Suppressor macrophage treated with lipopolysaccharide for 4 hours (primary cell): ENCODE measurements around the gene NQO1.
A peak's percentile ranks its signal among the peaks of the same experiment; 100 is the strongest.
"Not testable (repeated sequence)": the region's sequence is repeated elsewhere in the genome, so short reads cannot be mapped to it uniquely, and the experiment has no call there.

Experiments used
- DNase-seq: peaks from one replicate; pipeline ENCODE4 v3.0.0-alpha.2; 2020

NQO1 gene

DNA sequence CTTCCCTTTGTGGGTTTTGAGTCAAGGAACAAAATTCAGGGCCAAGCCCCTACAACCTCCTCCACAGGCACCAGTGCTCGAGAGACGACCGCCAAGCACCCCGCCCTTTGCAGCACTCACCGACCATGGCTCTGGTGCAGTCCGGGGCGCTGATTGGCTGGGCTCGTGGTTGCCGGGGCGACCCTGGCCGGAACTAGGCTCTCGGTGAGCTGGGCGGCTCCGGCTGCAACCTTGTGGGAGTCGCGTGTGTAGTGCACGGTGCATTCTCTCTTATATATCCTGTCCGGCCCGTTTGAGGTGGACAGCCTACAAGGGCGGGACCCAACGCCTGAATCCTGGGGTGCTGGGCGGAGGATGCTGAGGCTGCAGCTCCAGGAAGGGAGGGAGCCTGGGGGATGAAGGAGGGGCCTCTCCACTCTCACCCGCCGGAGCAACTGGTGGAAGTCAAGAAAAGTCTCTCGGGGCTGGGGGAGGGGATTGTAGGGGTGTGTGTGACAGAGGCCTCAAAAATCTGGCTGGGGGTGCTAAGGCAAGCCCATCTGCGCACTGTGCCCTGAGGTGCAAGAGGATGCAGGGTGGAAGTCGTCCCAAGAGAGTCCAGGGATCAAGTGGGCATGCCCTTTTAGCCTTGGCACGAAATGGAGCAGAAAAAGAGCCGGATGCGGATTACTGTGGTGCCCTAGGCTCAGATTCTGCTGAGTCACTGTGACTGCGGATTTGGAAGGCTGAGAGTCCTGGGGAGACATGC is at the start of gene NQO1:
Gene NQO1 (minus strand): TSS at position 248 of the 748 bp plus-strand sequence. CDS start 121 bp downstream, at position 127.
- peak; percentile 90 for DNase-seq

DNA sequence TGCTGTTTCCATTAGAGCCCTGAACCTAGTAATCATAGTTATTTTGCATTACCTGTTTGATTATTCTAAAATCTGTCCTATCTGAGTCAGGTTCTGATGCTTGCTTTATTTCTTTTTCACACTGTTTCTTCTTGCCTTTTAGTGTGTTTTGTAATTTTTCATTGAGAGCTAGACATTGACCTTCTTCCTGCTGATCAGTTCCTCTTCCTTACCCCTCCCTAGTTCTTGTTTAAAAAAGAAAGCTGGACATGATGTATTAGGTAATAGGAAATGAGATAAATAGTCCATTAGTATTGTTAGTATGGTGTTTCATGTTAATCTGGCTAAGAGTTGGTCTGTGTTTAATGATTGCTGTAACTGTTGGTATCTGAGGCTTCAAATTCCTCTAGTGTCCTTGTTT is 49.2 kb upstream of the NQO1 start:
- DNase-seq = peak; percentile 50

DNA sequence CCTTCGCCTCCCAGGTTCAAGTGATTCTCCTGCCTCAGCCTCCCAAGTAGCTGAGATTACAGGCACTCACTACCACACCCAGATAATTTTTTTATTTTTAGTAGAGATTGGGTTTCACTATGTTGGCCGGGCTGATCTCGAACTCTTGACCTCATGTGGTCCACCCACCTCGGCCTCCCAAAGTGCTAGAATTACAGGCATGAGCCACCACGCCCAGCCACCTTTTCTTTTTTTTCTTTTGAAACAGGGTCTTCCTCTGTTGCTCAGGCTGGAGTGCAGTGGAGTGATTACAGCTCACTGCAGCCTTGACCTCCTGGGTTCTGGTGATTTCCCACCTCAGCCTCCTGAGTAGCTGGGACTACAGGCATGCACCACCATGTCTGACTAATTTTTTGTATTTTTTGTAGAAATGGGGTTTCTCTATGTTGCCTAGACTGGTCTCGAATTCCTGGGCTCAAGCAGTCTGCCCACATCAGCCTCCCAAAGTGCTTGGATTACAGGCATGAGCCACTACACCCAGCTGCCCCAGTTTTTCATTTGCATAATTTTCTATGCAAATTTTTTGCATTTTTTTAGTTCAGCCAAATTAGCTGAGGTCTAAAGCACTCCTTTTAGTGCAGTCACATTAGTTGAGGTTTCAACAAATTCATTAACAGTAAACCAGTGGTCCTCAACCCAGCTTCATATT is 47.0 kb upstream of the NQO1 start:
- DNase-seq = no peak

DNA sequence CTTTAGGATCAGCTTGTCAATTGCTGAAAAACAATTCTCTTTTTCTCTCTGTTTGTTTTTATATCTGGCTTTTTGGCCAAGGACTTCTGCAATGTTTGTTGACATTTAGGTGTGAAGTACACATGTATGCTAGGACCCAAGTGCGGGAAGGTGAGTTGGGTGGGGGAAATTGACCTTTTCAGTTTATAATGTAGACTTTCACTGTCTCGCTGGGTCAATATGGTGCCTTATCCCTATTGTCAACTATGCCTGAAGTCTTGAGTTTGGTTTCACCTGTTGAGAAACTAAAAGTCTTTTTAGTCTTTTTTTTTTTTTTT is 45.2 kb upstream of the NQO1 start:
- DNase-seq = no peak

DNA sequence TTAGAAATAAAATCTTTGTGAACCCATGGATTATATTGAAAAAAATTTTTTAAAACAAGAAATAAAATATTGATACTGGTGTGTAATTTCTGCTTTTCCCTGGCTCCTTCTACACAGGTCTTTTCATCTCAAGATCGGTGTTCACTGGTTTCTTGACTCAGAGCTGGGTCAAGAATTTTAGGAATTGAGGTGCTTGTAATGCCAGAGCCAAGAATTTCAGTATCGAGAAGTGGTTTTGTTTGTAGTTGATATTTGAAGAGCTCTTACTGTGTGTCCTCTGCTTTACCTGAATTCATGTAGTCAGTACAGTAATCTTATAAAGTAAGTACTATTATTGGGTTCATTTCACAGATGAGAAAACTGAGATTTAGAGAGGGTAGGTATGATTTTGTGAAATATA is 43.0 kb upstream of the NQO1 start:
- DNase-seq = no peak

DNA sequence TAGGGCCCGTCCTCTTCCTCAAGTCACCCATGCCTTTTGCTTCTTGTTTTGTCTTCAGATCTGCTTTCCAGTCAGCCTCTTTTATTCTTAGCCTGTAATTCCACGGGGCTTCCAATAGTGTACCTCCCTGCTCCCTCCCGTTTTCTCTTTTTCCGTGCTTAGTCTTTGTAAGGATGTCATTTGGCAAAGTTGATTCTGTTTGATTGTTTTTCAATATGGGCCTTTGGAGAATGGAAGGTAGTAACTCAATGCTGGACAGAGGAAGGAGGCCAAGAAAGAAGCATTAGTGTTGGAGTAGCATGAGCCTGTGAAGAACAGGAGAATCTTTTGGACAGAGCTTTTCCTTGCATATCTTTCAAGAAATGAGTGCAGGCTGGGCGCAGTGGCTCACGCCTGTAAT is 42.3 kb upstream of the NQO1 start:
- DNase-seq = no peak

DNA sequence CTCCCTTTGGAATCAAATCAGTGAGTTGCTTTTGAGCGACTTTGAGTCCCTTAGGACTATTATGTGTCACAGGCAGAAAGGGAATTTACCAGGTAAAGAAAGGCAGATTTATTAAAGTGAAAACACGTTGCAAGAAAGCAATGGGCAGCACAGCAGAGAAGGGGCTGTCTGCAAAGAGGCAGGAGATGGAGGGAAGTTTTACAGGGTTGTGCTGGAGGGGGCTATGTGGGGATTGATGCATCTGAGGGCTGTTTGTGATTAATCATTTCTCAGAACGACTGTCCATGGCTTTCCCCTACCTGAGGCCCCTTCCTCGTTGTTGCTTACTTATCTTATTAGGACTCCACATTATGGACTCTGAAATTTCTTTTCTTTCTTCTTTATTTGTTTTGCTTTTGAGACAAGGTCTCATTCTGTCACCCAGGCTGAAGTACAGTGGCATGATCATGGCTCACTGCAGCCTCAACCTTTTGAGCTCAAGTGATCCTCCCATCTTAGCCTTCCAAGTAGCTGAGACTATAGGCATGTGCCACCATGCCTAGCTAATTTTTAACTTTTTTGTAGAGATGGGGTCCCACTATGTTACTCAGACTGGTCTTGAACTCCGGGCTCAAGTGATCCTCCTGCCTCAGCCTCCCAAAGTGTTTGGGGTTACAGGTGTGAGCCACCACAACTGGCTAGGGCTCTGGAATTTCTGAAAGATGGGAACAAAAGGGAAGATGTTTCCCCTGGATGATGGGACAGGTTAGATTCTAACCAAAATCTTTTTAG is 41.3 kb upstream of the NQO1 start:
- DNase-seq = no peak

DNA sequence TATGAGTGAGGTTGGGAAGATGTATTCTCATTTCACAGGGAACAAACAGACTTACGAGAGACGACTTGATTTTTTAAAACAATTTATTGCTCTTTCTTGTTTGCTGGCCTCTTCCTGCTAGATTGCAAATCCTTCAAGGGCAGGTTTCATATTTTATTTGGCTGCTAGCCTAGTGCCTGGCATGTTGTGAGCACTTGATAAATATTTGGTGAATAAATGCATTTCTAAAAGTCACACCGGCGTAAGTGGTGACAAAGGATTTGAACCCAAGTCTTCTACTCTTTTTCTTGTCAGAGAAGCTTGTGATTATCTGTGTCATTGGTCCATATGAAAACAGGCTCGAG is 37.2 kb upstream of the NQO1 start:
- DNase-seq = no peak

DNA sequence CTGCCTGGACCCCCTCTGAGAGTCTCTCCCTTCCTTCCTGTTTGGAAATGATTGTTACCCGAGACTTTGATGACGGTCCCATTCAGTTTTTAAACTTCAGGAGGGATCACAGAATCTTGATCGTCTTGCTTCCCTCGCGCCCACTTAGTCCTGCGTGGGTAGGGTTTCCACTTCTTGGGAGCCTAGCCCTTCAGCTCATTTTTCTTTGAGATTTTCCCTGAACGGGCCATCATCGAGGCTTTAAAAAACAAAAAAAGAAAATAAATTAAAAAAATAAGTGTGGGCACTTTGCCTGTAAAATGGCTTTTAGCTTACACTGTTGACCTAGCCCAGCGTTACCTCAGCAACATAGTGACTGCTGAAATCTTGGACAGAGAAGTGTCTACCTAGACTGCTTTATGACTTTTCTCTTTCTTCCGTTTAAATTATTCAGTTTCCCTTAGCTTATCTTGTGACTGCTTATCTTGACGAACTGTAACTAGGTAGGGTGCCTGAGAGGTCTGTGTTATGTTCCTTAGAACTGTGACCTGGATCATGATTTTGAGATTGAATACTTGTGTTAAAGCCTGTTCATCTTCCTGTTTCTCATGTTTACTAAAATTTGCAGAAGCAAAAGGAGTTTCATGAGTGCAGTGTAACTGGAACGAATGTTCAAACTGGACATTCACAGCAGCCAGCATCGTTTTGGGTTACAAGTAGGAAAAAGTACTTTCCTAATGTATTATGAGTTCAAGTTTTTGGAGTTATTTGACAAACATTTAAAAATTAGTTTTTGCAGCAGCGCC is 36.6 kb upstream of the NQO1 start:
- peak; percentile 42 for DNase-seq

DNA sequence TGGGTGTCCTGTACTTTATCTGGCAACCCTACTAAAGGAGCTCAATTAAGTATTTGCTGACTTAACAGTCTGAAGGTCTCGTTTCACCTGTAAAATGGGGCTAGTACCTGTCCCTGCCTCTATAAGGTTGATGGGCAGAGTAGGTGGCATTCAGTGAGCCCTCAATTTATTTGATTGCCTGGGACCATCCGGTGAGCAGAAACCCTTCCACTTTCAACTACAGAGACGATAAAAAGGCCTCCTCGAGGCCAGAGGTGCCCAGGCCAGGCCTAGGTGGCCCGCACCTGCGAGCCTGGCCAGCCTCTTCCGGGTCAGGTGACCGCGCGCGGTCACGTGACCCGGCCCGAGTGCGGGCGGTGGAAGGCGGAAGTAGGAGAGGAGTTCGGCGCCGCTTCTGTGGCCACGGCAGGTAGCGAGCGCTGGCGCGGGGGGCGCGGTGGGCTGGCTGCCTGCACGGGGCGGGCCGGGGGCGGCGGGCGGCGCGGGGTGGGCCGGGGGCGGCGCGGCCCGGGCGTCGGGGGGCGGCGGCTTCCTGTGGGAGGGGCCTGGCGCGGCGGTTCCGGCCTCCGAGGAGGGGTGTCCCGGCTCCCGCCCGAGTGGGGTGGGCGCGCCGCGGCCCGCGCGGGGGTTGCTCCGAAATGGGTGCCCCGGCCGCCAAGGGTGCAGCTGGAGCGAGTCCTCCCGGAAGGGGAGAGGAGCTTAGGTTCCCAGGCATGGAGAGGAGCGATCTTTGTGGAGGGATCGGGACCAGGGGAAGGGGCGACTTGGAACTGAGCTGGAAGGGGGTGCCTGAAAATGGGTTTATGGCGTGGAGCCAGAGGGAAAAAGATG is 35.8 kb upstream of the NQO1 start, which contains the start of gene WWP2:
Gene WWP2 (plus strand): TSS at position 350 of the 831 bp plus-strand sequence. CDS start 24,679 bp downstream, outside the sequence.
- peak; percentile 84 for DNase-seq

DNA sequence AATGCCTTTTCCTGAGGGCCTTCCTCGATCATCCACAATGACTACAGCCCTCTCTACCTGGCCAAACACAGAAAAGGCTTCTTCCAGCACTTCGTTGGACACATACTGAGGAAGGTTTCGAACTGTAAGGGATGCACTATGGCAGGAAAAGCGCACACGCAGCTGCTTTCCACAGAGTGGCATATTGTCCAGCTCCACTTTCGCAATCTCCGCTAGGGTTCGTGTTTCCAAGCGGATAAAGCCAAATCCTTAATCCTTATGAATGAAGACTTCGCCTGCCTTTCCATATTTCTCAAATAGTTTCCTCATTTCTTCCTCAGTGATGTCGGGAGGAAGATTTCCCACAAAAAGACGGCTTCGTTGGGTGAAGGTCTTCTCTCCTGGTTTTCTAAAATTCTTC is 31.0 kb upstream of the NQO1 start:
- DNase-seq = not testable (repeated sequence)

DNA sequence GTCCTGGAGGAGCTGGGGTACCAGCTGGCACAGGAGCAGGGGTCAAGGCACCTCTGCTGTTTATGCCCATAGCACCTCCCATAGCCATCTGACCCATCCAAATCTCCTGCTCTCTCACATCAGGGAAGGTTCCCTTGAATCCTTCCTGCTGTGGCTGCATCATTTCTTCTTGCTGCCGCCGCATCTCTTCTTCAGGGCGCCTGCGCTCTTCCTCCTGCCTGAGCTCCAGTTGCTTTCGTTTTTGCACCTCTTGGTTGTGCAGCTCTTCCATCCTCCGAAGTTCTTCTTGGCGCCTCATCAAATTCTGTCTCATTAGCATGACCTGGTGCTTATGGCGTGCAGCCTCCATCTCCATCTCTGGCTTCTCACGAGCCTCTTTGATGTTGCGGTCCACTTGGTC is 30.3 kb upstream of the NQO1 start:
- no peak for DNase-seq

DNA sequence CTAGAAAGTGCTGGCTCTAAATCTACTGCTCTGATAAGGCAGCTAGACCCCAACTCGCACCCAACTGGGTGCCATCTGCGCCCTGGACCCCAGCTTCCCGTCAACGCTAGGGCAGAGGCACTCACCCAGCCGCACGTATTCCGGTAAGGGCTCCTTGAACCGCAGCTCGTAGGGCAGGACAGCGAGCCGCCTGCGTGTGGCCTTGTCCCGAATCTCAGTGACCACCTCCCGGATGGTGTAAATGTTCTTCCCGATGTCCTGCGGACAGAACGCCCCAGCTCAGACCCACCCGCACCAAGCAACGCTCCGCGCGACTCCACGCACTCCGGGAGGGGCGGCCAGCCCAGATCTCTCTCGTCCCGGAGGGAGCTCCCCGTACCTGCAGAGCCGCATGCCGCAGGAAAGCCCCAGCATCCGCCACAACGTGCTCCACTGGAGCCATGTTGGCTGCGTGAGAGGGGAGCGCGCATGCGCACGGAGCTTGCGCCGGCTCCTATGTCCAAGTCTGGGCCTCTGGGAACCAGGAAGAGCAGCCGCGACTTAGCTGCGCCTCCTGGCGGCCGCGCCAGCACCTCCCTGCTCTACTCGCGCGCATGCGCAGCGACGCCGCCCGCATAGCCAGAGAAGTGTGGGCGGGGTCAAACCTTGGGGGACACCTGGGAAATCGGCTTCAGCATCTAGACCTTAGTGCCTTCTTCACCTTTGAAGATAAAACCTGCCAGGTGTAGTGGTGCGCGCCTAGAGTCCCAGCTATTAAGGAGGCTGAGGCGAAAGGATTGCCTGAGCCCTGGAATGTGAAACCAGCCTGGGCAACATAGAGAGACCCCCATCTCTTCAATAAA is 28.3 kb upstream of the NQO1 start, which contains the start of gene NOB1:
Gene NOB1 (minus strand): TSS at position 458 of the 842 bp plus-strand sequence. CDS start 16 bp downstream, at position 442.
- peak; percentile 99 for DNase-seq

DNA sequence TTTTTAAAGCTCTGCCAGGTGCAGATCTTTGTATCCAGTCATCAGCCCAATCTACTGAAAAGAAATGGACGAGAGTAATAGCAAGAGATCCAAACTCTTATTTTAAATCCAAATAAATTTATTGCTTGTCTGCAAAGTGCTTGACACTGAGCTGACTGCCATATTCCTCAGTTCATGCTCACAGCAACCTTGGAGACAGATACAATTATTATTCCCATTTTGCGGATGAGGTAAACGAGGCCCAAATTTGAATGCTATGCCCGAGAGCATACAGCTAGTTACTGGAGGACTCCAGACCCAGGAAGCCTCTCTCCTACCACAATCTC is 27.7 kb upstream of the NQO1 start:
- DNase-seq = no peak

DNA sequence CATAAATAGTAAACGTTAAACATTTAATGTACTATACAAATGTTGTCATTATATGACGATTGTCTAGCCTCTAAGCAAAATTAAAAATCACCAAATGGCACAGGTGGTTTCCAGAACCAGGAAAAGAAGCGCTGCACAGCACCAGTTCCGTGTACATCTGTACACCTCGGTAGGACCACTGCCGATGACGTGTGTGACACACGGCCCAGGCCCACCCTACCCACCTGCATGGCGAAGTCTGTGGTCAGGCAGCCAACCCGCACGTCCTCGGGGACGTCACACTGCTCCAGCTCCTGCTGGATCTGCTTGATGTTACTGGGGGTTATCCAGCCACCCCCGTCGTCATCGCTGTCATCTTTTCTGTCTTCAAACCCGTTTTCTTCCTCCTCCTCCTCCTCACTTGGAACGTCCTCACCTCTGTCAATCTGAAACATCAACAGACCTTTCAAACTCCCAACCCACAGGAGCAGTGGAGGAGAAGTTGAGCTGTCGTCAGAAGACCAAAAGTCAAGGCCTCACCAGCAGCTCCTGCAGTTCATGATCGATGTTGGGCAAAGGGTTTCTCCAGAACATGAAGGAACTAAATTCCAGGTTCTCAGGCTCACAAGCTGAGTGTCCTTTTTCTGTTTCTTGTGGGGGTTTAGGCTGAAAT is 22.5 kb upstream of the NQO1 start:
- no peak for DNase-seq

DNA sequence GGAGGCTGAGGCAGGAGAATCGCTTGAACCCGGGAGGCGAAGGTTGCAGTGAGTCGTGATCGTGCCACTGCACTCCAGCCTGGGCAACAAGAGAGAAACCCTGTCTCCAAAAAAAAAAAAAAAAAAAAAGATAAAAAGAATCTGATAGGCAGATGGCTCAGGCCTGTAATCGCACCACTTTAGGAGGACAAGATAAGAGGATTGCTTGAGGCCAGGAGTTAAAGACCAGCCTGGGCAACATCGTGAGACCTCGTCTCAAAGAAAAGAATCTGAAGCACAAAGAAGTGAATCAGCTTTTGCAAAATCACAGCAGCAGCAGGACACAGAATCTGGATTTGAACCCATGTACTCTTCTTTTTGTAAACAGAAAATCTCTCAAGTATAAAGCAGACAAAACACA is 20.8 kb upstream of the NQO1 start:
- DNase-seq = no peak

DNA sequence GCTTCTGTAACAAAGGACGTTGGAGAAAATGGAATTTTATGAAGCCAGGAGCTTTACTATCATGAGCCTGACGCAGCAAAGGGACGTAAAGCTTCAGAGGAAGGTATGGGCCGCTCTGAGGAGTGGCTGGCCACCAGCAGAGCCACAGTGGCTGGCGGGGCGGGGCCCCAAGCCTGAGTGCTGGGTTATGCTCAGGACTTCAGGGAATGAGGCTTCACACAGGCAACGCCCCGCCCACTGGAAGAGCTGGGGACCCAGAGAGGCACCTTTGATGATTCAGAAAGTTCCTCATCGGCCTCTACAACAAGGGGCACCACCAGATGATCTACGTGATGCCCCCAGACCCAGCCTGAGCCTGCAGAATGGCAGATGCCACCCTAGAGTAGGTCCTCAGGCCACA is 19.6 kb upstream of the NQO1 start:
- DNase-seq = no peak

DNA sequence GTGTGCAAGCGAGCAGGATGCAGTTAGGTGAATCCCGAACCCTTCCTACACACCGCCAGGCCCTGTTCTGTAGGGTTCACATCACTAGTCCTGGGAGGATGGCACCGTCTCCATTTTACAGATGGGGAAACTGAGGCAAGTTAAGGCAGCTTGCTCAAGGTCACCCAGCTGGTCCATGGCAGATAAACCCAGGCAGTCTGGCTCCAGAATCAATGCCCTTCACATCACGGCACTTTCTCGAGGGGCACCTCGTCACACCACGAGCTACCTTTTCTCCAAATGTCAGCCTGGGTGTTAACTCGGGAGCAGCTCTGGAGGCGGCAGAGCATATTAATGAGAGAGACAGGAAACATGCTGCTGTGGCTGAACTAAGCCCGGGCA is 18.9 kb upstream of the NQO1 start:
- DNase-seq = no peak

DNA sequence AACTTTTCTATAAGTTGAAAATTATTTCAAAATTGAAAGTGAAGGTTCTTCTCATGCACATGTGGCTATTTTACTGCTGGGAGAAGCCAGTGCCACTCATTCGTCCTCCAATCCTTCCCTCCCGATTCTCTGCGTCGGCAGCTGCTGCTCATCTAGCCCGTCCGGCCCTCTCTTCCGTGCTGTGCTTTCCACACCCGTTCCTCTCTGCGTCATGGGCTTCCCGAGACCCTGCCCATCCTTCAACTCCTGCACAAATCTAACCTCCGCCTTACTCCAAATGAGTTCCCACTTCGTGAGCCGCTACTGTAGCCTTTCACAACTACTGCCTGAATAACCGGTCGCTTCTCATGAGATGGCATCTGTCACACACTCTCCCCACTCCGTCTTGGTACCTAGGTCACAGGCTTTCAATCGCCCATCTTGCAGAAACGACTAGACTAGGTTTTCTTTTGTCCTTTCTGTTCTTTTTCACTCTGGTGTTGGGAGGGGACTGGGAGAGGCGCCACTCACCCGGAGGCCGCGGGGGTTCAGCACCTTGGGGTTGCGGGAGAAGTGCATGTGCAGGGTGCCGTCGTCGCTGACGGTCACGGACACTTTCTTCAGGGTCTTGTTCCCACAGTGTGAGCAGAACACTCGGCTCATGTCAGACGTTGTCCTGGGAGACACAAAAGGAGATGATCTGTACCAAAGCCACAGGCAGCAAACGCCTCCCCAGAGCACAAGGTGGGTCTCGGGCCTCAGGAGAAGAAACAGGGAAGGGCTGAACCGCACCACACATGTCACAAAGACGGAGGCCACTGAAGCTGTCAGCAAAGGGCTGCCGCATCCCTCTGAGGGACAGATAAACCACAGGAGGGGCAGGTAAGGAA is 18.2 kb upstream of the NQO1 start:
- no peak for DNase-seq
